T1000 (cell line): ENCODE measurements around the gene TRIM22.
"Not testable (repeated sequence)": the region's sequence is repeated elsewhere in the genome, so short reads cannot be mapped to it uniquely, and the experiment has no call there.

Experiments
- DNase-seq: peaks from one replicate; lab custom pipeline; 2025; ENCODE audit warnings: mixed read lengths; lab: John Stamatoyannopoulos, UW

Gene TRIM22

GRCh38 chr11:5691238-5691963 is 1.8 kb downstream of the TRIM22 start:
- DNase-seq, result not testable (repeated sequence)

GRCh38 chr11:5691964-5692361 is 2.4 kb downstream of the TRIM22 start:
- DNase-seq, result no peak

- DNase-seq, result no peak
These were observed 5.1 kb downstream of the TRIM22 start for GRCh38 chr11:5694642-5695041.

GRCh38 chr11:5695580-5695979 is 6.0 kb downstream of the TRIM22 start:
- DNase-seq, result no peak

GRCh38 chr11:5696210-5696609 is 6.6 kb downstream of the TRIM22 start:
- DNase-seq, result no peak

- DNase-seq, result no peak
These were observed 8.7 kb downstream of the TRIM22 start for GRCh38 chr11:5698281-5698680.

GRCh38 chr11:5700421-5701054 is 10.9 kb downstream of the TRIM22 start:
- DNase-seq, result no peak

GRCh38 chr11:5701055-5701577 is 11.5 kb downstream of the TRIM22 start:
- DNase-seq, result no peak

GRCh38 chr11:5703741-5704536 is 14.3 kb downstream of the TRIM22 start:
- no peak for DNase-seq

- no peak for DNase-seq
These were observed 16.1 kb downstream of the TRIM22 start for GRCh38 chr11:5705688-5706087.

GRCh38 chr11:5712507-5712906 is 22.9 kb downstream of the TRIM22 start:
- DNase-seq, result no peak

GRCh38 chr11:5713695-5714094 is 24.1 kb downstream of the TRIM22 start:
- no peak for DNase-seq

- DNase-seq, result not testable (repeated sequence)
These were observed 26.9 kb downstream of the TRIM22 start for GRCh38 chr11:5716518-5716917.

GRCh38 chr11:5719703-5720495 is 30.3 kb downstream of the TRIM22 start:
- no peak for DNase-seq

GRCh38 chr11:5722622-5723021 is 33.0 kb downstream of the TRIM22 start:
- DNase-seq, result no peak

GRCh38 chr11:5726351-5726750 is 36.8 kb downstream of the TRIM22 start:
- DNase-seq, result no peak

- no peak for DNase-seq
These were observed 38.1 kb downstream of the TRIM22 start for GRCh38 chr11:5727691-5728090.

- DNase-seq, result no peak
These were observed 46.8 kb downstream of the TRIM22 start, which contains the start of gene OR56B1 for GRCh38 chr11:5736396-5736795. Gene OR56B1 (plus strand): TSS chr11:5736448. CDS start chr11:5736517, 69 bp downstream.

- no peak for DNase-seq
These were observed 47.5 kb downstream of the TRIM22 start for GRCh38 chr11:5737091-5737490.

GRCh38 chr11:5737670-5738392 is 48.2 kb downstream of the TRIM22 start:
- DNase-seq, result no peak

- DNase-seq, result no peak
These were observed 48.8 kb downstream of the TRIM22 start for GRCh38 chr11:5738431-5738830.
